NCI-H2107 treated with DMSO at 0.1 percent for 48 hours (cell line): ENCODE measurements around the gene PTX3.

Source experiments
- DNase-seq: peaks from one replicate; lab custom pipeline; 2025; ENCODE audit not compliant: unreplicated experiment; lab: John Stamatoyannopoulos, UW

Gene PTX3

GRCh38 chr3:157436583-157437291, at the start of gene PTX3:
Gene PTX3, plus strand, starts transcription at chr3:157436850. Its CDS starts 84 bp downstream, at chr3:157436934.
- no peak for DNase-seq

GRCh38 chr3:157387708-157388435, 48.8 kb upstream of the PTX3 start:
- DNase-seq: no peak

- DNase-seq: no peak
These were observed 47.7 kb upstream of the PTX3 start for GRCh38 chr3:157388976-157389375.

GRCh38 chr3:157390713-157391515, 45.7 kb upstream of the PTX3 start:
- DNase-seq: no peak

DNA sequence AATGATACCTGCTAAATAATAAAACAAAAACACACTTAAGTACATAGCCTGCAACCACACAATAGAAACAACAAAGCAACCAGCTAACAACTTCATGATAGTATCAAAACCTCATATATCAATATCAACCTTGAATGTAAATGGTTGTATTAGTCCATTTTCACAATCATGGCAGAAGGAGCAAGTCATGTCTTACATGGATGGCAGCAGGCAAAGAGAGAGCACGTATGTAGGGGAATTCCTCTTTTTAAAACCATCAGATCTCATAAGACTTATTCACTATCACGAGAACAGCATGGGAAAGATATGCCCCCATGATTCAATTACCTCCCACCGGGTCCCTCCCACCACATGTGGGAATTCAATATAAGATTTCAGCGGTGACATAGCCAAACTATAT, 44.5 kb upstream of the PTX3 start:
- DNase-seq: no peak

DNA sequence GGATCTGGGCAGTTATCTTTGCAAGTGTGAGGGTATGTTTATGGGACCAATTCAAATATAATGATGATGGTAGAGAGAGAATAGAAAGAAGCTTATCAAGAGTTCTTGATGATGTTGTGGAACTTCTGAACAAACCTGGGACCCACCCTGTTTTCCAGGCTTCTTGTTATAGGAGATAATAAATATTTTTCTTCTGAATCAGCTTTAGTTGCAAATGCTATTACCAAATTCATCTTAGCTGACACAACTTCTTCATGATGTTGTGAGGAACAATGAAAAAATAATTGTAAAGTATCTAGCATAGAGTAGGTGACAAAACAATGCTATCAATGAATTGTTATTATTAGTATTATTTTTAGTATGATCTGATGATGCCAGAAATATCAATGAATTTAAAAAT, 43.5 kb upstream of the PTX3 start:
- DNase-seq: no peak

GRCh38 chr3:157394411-157394810, 42.2 kb upstream of the PTX3 start:
- no peak for DNase-seq

DNA sequence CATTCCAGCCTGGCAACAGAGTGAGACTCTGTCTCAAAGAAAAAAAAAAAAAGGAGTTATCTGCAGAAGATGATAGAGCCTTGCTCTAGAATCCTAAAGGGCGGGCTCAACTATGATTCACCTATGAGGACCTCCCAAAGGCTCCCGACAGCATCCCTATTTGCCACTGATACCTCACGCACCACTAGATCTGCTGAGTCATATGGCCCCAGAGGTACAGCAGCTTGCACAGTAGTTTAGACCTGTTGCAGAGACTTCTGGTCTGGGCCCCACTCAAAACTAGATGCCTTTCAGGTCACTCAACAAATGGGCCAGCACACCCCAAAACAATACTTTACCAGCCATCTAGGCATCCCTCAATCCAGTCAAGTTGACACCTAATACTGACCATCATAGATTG, 38.1 kb upstream of the PTX3 start:
- no peak for DNase-seq

DNA sequence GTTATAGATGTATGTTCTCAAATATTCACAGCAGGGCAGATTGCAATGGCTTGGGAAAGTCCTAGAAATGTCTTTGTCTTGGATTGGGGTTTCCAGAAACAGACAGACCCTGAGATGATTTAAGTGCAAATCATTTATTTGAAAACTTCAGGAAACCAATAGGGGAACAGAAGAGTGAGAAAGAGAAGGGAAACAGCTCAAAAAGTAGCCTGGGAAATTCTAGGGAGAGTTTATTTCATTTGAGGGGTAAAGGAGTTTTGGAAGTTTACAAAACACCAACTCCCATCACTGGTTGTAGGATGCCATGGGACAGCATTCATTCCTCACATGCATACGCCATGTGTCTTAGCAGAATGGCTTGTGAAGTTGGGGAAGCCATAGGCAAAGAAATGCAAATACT, 32.3 kb upstream of the PTX3 start:
- no peak for DNase-seq

GRCh38 chr3:157405457-157405856, 31.2 kb upstream of the PTX3 start:
- no peak for DNase-seq

DNA sequence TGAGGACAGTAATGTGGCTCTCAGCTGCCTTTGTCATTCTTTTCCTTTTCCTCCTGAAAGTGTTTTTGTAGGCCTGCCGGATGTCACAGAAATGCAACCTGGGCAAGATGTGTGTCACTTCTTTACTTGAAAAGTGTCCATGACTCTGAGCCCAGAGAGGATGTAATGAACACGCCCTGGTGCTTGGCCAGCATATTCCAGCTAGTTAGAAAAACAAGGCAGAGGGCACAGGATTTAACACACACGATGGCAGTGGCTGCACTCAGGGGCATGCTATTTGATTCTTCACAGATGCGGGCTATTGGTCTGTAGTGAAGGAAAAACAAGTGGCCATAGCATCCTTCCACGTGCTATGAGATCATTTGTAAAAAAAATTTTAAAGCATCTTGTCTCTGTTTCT, 30.3 kb upstream of the PTX3 start:
- DNase-seq: no peak

DNA sequence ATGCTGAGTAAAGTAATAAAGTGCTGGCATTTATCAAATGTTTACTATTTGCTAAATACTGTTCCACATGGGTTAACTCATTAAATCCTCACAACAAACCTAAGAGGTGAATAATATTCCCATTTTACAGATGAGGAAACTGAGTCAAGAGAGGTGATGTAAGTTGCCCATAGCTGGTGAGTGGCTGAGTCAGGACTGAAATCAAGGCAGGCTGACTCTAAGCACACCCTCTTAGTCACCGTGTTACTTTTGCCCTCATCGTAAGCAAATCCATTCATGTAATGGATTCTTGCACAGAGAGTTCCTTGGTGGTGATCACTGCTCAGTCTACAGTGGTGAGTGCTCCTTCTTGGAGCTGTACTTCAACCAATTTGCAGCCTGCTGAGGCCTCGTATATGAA, 28.9 kb upstream of the PTX3 start:
- no peak for DNase-seq

DNA sequence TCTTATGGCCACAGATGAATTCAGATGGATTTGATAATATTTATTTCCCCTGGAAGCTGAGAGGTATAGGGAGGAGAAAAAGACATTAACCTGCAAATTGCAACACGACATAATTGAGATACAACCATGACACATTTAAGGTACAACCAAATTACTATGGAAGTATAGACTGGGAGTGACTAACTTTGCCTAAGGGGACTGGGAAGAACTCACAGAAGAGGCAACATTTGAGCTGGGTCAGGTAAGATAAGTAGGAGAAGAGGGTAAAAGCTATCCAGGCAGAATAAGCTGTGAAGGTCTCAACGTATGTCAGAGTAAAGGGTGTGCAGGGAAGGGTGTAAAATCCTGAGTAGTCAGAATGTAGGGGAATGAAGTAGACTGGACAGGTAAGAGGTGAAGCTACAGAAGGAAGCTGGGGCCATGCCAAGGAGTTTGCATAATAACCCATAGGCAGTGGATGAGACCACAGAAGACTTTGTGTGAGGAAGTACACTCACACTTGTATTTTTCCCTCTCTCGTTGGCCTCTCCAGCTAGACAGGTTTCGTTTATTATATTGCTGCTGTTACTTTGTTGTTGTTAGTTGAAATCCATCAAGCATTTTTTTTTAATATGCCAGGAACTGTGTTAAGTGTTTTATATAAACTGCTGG, 28.0 kb upstream of the PTX3 start:
- no peak for DNase-seq

DNA sequence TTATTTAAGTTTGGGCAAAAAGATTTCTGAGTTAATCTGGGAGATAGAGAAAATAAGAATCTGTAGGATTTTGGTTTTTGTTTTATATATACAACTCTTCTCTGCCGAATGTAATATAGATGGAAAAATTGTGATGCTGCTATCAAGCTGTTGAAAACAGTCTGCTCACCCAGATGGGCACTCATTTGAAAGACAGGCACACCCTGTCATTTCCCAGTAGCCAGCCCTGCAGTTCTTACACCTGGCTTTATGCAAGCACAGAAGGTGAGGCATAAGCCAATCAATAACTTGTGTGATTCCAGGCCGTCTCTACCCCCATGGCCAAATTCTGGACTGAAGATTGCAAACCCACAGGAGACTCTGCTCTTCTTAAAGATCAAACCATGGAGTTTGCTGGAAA, 27.1 kb upstream of the PTX3 start:
- no peak for DNase-seq

GRCh38 chr3:157410945-157411344, 25.7 kb upstream of the PTX3 start:
- no peak for DNase-seq

DNA sequence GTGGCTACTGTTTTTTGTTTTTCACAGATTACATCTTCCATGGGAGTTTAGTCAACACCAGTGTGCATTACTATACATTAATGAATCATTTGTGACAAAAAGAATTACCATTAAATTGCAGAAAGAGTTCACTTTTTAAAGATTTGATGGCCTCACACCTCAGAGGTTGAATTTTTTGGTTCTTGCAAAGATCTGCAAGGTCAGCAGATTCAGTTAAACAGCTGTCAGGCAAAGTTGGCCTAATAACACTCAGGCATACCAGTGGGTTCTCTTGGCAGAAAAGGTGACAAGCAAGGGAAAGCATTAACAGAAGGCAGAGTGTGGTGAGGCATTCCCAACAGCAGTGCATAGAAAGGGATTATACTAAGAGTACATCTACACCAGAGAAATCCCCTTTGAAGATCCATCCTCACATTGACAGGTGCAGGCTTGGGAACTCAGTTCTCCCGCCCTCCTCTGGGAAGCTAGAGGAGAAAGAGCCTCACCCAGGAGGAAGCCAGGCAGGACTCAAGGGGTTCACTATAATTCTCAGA, 24.3 kb upstream of the PTX3 start:
- no peak for DNase-seq

GRCh38 chr3:157414861-157415260, 21.8 kb upstream of the PTX3 start:
- no peak for DNase-seq

DNA sequence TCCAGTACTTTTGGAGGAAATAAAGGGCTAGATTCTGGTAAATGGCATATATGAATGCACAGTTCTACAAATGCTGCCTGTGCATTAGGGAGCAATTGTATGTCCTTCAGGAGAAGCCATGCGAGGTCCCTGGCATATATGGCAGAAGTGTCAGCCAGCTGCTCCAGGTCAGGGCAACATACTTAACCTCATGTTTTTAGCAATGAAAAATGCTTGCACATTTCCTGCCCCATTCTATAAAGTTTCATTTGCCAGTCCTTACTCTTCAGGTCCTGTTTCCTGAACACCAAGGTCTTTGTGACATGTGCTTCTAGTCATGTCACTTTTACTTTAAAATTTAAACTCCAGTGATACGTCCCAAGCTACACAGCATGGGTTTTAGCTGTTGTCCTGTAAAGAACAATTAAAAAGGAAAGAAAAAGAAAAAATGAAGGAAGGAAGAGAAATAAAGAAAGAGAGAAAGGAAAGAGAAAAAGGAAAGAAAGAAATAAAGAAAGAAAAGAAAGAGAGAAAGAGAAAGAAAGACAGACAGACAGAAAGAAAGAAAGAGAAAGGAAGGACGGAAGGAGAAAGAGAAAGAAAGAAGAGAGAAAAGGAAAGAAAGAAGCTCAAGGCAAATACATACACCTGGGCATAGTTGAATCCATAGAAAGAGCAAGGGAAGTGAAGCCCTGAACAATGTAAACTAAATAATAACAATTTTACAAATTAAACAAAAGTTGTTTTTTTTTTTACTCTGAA, 20.1 kb upstream of the PTX3 start:
- no peak for DNase-seq

GRCh38 chr3:157417247-157417646, 19.4 kb upstream of the PTX3 start:
- no peak for DNase-seq

GRCh38 chr3:157418104-157418503, 18.5 kb upstream of the PTX3 start:
- DNase-seq: no peak
